Progenitor cell of endocrine pancreas (in vitro differentiated cells): ENCODE measurements around the gene HP1BP3. TPM values are rescaled to one million over a fixed set of nuclear protein-coding genes. Genes with fewer than 3 reads are reported as not detected.
"Not testable (repeated sequence)": the region's sequence is repeated elsewhere in the genome, so short reads cannot be mapped to it uniquely, and the experiment has no call there.

Experiments
- DNase-seq: peaks from one replicate; pipeline ENCODE4 v3.0.0; 2021; ENCODE audit warnings: low spot score; ENCODE audit not compliant: unreplicated experiment
- H3K27ac Mint-ChIP-seq: 2 replicates; pipeline ENCODE4 v1.8.0; 2021; ENCODE audit warnings: mild to moderate bottlenecking, moderate library complexity, mixed read lengths
- H3K27me3 Mint-ChIP-seq: 2 replicates; pipeline ENCODE4 v1.8.0; 2021; ENCODE audit warnings: mixed read lengths
- H3K36me3 Mint-ChIP-seq: 2 replicates; pipeline ENCODE4 v1.8.0; 2022; ENCODE audit warnings: mixed read lengths; ENCODE audit not compliant: insufficient read depth
- H3K4me1 Mint-ChIP-seq: 2 replicates; pipeline ENCODE4 v1.8.0; 2021; ENCODE audit warnings: low read depth, mixed read lengths
- H3K4me3 Mint-ChIP-seq: 2 replicates; pipeline ENCODE4 v1.8.0; 2021; ENCODE audit warnings: low read depth, mild to moderate bottlenecking, moderate library complexity, mixed read lengths
- H3K9me3 Mint-ChIP-seq: 2 replicates; pipeline ENCODE4 v1.8.0; 2021; ENCODE audit warnings: low read depth, mixed read lengths
- total RNA-seq: library from RNA; stranded (reverse); gene quantifications from 2 replicates; pipeline ENCODE4 v1.2.1, GENCODE V29; 2021
- TF ChIP-seq, protein P1 (sequence below): fragments of 200-600 bp; sonication (generic); IDR thresholded peaks from one replicate; pipeline ENCODE4 v1.5.0; 2021; ENCODE audit warnings: antibody characterized with exemption, mild to moderate bottlenecking; ENCODE audit not compliant: unreplicated experiment

Gene HP1BP3
- total RNA-seq, 1 donor from 2014 or later, result 385 TPM

GRCh38 chr1:20719871-20720620 lies 67.1 kb downstream of the HP1BP3 start:
- no peak for DNase-seq
- TF ChIP-seq, protein P1, sequence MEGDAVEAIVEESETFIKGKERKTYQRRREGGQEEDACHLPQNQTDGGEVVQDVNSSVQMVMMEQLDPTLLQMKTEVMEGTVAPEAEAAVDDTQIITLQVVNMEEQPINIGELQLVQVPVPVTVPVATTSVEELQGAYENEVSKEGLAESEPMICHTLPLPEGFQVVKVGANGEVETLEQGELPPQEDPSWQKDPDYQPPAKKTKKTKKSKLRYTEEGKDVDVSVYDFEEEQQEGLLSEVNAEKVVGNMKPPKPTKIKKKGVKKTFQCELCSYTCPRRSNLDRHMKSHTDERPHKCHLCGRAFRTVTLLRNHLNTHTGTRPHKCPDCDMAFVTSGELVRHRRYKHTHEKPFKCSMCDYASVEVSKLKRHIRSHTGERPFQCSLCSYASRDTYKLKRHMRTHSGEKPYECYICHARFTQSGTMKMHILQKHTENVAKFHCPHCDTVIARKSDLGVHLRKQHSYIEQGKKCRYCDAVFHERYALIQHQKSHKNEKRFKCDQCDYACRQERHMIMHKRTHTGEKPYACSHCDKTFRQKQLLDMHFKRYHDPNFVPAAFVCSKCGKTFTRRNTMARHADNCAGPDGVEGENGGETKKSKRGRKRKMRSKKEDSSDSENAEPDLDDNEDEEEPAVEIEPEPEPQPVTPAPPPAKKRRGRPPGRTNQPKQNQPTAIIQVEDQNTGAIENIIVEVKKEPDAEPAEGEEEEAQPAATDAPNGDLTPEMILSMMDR, result no peak
- Mint-ChIP-seq H3K9me3 (no peaks in the 10 kb centered on the region), H3K4me3 (no peak overlapping the region), H3K27ac (no peak overlapping the region), H3K27me3 (peaks cover 46% of the 10 kb centered on the region), H3K36me3 (no peaks in the 10 kb centered on the region), H3K4me1 (peaks cover 2% of the 10 kb centered on the region)

GRCh38 chr1:20719261-20719660 lies 67.8 kb downstream of the HP1BP3 start:
- H3K27ac Mint-ChIP-seq, result no peak overlapping the region

GRCh38 chr1:20718343-20718882 lies 68.7 kb downstream of the HP1BP3 start:
- not testable (repeated sequence) for H3K36me3 Mint-ChIP-seq, H3K9me3 Mint-ChIP-seq, DNase-seq, H3K4me1 Mint-ChIP-seq
- Mint-ChIP-seq H3K4me3 (peak overlapping the region; percentile 73), H3K27me3 (peaks cover 44% of the 10 kb centered on the region), H3K27ac (peak overlapping the region; percentile 69)

More at GRCh38 chr1:20719261-20719660, 67.8 kb downstream of the HP1BP3 start:
- H3K36me3 Mint-ChIP-seq, result no peaks in the 10 kb centered on the region
- no peaks in the 10 kb centered on the region for H3K9me3 Mint-ChIP-seq
- DNase-seq, result no peak
- H3K27me3 Mint-ChIP-seq, result peaks cover 44% of the 10 kb centered on the region
- peaks cover 2% of the 10 kb centered on the region for H3K4me1 Mint-ChIP-seq
- TF ChIP-seq, protein P1, result no peak
- no peak overlapping the region for H3K4me3 Mint-ChIP-seq

DNA sequence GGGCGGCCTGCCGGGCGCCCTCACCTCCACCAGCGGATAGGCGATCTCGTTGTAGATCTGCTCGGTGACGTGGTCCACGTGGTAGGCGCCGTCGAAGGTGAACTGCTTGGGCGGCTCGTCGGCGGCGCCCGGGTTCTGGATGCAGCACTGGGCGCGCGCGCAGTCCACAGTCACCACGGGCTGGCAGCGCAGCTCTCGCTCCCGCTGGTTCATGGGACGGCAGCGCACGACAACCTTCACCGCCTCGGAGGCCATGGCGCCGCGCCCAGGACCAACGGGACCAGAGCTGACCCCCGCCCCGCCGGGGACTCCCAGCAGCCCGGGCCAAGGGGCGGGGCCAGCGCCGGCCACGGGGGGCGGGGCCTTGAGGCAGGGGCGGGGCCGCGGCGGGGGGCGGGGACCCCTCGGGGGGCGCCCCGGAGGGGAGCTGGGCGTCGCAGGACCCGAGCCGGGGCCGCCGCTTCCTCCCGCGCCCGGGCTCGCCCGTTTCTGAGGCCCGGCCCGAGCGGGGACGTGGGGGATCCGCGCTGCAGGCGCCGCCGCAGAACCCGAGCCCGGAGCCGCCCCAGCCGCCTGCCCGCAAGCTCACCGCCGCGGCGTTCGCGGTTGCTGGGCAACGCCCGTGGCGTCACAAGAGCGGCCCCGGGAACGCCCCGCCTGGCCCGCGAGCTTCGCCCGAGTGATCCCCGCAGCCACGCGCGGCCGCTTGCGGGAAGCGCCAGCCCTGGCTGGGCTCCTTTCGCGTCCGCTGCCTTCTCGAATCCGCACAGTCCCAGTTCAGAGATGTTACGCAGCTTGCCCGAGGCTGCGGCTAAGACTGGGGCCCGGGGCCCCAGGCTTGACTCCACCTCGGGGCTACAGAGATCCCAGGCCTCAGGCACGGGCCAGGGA lies 69.4 kb downstream of the HP1BP3 start, which contains the start of gene KIF17:
Gene KIF17, minus strand, starts transcription at position 556 of the 891 bp plus-strand sequence. Its CDS starts 301 bp downstream, at position 255.
- peak within 1 kb of the TSS; percentile 69 for H3K27ac Mint-ChIP-seq
- peaks cover 2% of the 10 kb centered on the region for H3K4me1 Mint-ChIP-seq
- H3K9me3 Mint-ChIP-seq, result no peaks in the 10 kb centered on the region
- TF ChIP-seq, protein P1, result no peak
- peaks cover 44% of the 10 kb centered on the region for H3K27me3 Mint-ChIP-seq
- H3K4me3 Mint-ChIP-seq, result peak within 1 kb of the TSS; percentile 73
- DNase-seq, result peak; percentile 63
- no peaks in the 10 kb centered on the region for H3K36me3 Mint-ChIP-seq

DNA sequence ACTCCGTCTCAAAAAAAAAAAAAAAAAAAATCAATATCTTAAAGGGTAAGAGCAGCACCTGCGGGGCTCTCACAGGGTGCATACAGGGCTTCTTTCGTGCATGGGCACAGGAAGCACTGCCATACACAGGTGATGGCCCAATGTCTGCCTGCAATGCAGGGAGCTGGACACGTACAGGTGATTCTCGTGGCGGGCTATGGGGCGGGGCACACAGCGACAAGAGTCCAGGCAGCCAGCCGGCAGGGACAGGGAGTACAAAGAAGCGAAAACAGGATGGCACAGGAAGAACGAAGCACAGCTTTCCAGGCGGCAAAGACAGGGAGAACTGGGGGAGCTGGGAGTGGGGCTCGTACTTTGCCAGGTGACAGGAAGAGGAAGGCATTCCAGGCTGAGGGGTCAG lies 70.9 kb downstream of the HP1BP3 start:
- TF ChIP-seq, protein P1, result no peak
- Mint-ChIP-seq H3K9me3 (no peaks in the 10 kb centered on the region), H3K36me3 (no peaks in the 10 kb centered on the region), H3K4me3 (peak overlapping the region; percentile 70), H3K27me3 (peaks cover 40% of the 10 kb centered on the region), H3K27ac (no peak overlapping the region), H3K4me1 (no peaks in the 10 kb centered on the region)
- no peak for DNase-seq
